Upper lobe of right lung (tissue), 1 donor: ENCODE data around the gene PGGHG. TPM values are rescaled to one million over a fixed set of nuclear protein-coding genes. Genes with fewer than 3 reads are reported as not detected.
"Not testable (repeated sequence)": the region's sequence is repeated elsewhere in the genome, so short reads cannot be mapped to it uniquely, and the experiment has no call there.

Experiments used
- ATAC-seq: fragments of 200-7000 bp; cut with Tn5 transposase; one replicate; pipeline ENCODE4 v1.9.1; 2020; ENCODE audit warnings: mild to moderate bottlenecking, moderate library complexity
- DNase-seq: peaks from one replicate; pipeline ENCODE4 v3.0.0-alpha.2; 2020
- H3K27ac ChIP-seq: fragments of 200-600 bp; one replicate; pipeline ENCODE4 v1.8.0; 2022
- H3K27me3 ChIP-seq: fragments of 200-600 bp; one replicate; pipeline ENCODE4 v1.8.0; 2022; ENCODE audit warnings: mild to moderate bottlenecking
- H3K36me3 ChIP-seq: fragments of 200-600 bp; one replicate; pipeline ENCODE4 v1.8.0; 2022
- H3K4me1 ChIP-seq: fragments of 200-600 bp; one replicate; pipeline ENCODE4 v1.8.0; 2022
- H3K4me3 ChIP-seq: fragments of 200-600 bp; one replicate; pipeline ENCODE4 v1.8.0; 2022; ENCODE audit warnings: mild to moderate bottlenecking
- H3K9me3 ChIP-seq: fragments of 200-600 bp; one replicate; pipeline ENCODE4 v1.8.0; 2022
- intact Hi-C: fragments of 100-400 bp; cut with DNase I; formaldehyde crosslinking; loops from one replicate; pipeline ENCODE4 v1.11.0; 2022
- total RNA-seq: library from RNA; stranded (reverse); fragmentation: NEBNext Ultra II Directional; extraction: Animal tissue kit (Norgen Biotek cat#: 25700); gene quantifications from one replicate; pipeline ENCODE4 v1.2.1, GENCODE V29; 2021
- TF ChIP-seq, protein P1 (sequence below): fragments of 200-600 bp; IDR thresholded peaks from one replicate; pipeline ENCODE4 v1.8.0; 2022; ENCODE audit warnings: antibody characterized with exemption
- donor health status: DM: no; HTN: yes; CAD: no; lungs with severe emphysema.

PGGHG gene
- total RNA-seq, 1 donor from 2014 or later: 105 TPM

DNA sequence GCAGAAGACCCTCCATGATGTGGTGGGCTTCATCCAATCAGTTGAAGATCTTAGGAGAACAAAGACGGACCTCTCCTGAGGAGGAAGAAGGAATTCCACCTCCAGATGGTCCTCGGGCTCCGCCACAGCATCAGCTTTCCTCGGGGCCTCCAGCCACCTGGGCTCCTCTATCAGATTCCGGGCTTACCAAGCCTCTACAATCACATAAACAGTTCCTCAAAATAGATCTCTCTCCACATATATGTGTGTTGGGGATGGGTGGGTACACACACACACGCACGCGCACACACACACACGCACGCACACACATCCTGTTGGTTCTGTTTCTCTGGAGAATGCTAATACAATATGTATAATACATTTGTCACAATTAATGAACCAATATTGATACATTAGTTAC lies 29.5 kb upstream of the PGGHG start:
- H3K9me3 ChIP-seq: no peaks in the 10 kb centered on the region
- H3K36me3 ChIP-seq: no peaks in the 10 kb centered on the region
- intact Hi-C loops: no loop called here
- no peak overlapping the region for H3K27ac ChIP-seq
- no peak for DNase-seq
- H3K27me3 ChIP-seq: no peaks in the 10 kb centered on the region
- no peaks in the 10 kb centered on the region for H3K4me1 ChIP-seq
- H3K4me3 ChIP-seq: no peak overlapping the region
- no peak for ATAC-seq
- TF ChIP-seq, protein P1, sequence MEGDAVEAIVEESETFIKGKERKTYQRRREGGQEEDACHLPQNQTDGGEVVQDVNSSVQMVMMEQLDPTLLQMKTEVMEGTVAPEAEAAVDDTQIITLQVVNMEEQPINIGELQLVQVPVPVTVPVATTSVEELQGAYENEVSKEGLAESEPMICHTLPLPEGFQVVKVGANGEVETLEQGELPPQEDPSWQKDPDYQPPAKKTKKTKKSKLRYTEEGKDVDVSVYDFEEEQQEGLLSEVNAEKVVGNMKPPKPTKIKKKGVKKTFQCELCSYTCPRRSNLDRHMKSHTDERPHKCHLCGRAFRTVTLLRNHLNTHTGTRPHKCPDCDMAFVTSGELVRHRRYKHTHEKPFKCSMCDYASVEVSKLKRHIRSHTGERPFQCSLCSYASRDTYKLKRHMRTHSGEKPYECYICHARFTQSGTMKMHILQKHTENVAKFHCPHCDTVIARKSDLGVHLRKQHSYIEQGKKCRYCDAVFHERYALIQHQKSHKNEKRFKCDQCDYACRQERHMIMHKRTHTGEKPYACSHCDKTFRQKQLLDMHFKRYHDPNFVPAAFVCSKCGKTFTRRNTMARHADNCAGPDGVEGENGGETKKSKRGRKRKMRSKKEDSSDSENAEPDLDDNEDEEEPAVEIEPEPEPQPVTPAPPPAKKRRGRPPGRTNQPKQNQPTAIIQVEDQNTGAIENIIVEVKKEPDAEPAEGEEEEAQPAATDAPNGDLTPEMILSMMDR: no peak

DNA sequence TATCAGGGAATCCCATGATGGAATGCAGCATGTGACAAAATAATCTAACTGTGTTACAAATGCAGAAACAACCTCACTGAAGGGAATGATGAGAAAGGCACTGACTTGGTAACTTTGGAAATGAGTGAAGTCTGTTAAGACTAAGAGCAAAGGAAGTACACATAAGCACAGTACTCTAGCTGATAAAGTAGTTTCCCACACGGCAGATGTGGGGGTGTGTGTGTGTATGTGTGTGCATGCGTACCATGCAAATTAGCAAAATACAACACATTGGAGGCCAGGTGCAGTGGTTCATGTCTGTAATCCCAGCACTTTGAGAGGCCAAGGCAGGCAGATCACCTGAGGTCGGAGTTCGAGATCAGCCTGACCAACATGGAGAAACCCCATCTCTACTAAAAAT lies 27.3 kb upstream of the PGGHG start:
- intact Hi-C loops: no loop called here
- no peak for ATAC-seq

DNA sequence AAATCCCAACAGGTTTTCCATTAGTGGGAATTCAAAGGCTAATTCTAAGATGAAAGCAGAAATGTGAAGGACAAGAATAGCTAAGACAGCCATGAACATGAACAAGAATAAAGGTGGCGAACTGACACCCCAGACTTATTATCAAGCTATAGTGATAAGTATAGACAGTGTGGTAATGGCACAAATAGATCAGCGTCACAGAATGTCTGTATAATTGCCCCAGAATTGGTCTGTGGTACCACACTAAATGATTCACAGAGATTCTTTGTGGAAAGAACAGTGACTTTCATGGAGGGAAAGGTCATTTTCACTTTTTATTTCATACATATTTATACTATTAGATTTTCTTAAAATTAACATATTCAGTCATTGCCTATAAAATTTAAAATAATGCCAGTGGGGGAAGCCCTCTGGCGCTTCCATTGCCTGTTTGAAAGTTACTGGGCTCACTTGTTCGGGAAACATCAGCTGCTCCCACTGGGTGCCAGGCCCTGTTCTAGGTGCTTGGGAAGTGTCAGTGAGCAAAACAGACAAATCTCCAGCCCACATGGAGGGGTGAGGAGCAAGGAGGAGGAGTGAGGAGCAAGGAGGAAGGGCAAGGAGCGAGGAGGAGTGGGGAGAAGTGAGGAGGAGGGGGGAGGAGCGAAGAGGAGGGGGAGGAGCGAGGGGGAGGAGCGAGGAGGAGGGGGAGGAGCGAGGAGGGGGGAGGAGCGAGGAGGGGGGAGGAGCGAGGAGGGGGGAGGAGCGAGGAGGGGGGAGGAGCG lies 22.1 kb upstream of the PGGHG start:
- DNase-seq (no peak), ATAC-seq (peak; percentile 68)
- Histone ChIP-seq H3K36me3 (no peaks in the 10 kb centered on the region), H3K27me3 (no peaks in the 10 kb centered on the region), H3K4me3 (no peak overlapping the region), H3K27ac (no peak overlapping the region), H3K9me3 (peaks cover 5% of the 10 kb centered on the region), H3K4me1 (peaks cover 10% of the 10 kb centered on the region)
- intact Hi-C loops: no loop called here
- TF ChIP-seq, protein P1: no peak

More for the DNA sequence above, 27.3 kb upstream of the PGGHG start:
- H3K9me3 ChIP-seq: peaks cover 5% of the 10 kb centered on the region
- H3K27ac ChIP-seq: no peak overlapping the region
- no peaks in the 10 kb centered on the region for H3K27me3 ChIP-seq
- H3K36me3 ChIP-seq: no peaks in the 10 kb centered on the region
- TF ChIP-seq, protein P1: no peak
- no peak overlapping the region for H3K4me3 ChIP-seq
- no peak for DNase-seq
- H3K4me1 ChIP-seq: no peaks in the 10 kb centered on the region

DNA sequence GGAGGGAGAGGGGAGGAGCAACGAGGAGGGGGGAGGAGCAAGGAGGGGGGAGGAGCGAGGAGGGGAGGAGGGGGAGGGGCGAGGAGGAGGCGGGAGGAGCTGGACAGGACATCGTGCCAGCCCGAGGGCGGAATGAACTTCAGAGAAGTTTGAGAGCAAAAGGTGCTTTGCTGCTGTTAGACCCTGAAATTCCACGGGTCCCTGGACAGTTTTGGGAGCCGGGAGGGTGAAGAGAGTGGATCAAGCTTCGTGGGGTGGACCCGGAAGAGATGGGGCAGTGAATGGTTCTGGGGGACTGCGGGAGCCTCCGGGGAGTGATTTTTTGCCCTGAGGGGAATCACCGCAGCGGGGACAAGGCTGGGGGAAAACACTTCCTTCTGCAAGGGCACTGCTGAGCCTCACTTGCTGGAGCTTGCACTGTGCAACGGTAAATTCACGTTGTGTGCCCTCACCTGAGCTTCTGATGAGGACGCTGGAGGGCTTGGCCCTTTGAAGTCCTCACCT lies 21.4 kb upstream of the PGGHG start:
- peak; percentile 70 for ATAC-seq
- peaks cover 5% of the 10 kb centered on the region for H3K9me3 ChIP-seq
- peaks cover 10% of the 10 kb centered on the region for H3K4me1 ChIP-seq
- peak overlapping the region; percentile 85 for H3K27ac ChIP-seq
- no peaks in the 10 kb centered on the region for H3K27me3 ChIP-seq
- intact Hi-C loops: no loop called here
- TF ChIP-seq, protein P1: no peak
- DNase-seq: peak; percentile 85
- H3K36me3 ChIP-seq: no peaks in the 10 kb centered on the region
- H3K4me3 ChIP-seq: peak overlapping the region; percentile 37

DNA sequence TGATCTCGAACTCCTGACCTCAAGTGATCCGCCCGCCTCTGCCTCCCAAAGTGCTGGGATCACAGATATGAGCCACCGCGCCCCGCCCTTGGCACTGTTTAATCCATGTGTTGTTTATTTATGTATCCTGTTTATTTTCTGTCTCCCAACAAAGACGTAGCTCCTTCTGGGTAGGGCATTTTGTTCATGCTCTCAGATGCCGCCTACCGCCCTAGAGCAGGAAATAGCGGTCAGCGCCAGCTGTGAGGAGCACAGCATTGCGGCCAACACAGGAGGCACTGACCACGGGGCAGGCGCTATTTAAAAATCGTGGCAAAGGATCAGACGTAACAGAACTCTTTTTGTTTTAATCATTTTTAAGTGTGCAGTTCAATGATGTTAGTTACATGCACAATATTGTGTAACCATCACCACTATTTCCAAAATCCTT lies 20.2 kb upstream of the PGGHG start:
- H3K36me3 ChIP-seq, intact Hi-C loops, H3K4me1 ChIP-seq, H3K9me3 ChIP-seq, H3K27me3 ChIP-seq: not testable (repeated sequence)
- H3K27ac ChIP-seq: peak overlapping the region; percentile 85
- DNase-seq (peak; percentile 82), ATAC-seq (peak; percentile 83)
- TF ChIP-seq, protein P1: peak; percentile 31
- H3K4me3 ChIP-seq: peak overlapping the region; percentile 37
